Keratinocyte (primary cell): ENCODE data around the gene RASIP1. TPM values are rescaled to one million over a fixed set of nuclear protein-coding genes. Genes with fewer than 3 reads are reported as not detected.

ENCODE experiments used
- DNase-seq: peaks from one replicate; pipeline ENCODE4 v3.0.0-alpha.2; 2011; ENCODE audit warnings: low read depth, missing footprints, low spot score
- FAIRE-seq: peaks from 2 replicates; lab custom pipeline; 2011; peaks lifted over from hg19 to GRCh38; lab: Jason Lieb, UNC
- H2AFZ ChIP-seq: 2 replicates; pipeline ENCODE4 v1.6.0; 2012; ENCODE audit warnings: low read length, control low read depth, inconsistent platforms; ENCODE audit not compliant: control insufficient read depth
- H3K27ac ChIP-seq: 2 replicates; pipeline ENCODE4 v1.5.1; 2011; ENCODE audit warnings: low read length; ENCODE audit not compliant: control insufficient read depth, insufficient read depth
- H3K27me3 ChIP-seq: 3 replicates; pipeline ENCODE4 v1.6.0; 2011; ENCODE audit warnings: low read length; ENCODE audit not compliant: control insufficient read depth, insufficient read depth; ENCODE audit errors: extremely low read depth
- H3K36me3 ChIP-seq, 2 experiments: 2 replicates in 1 of 2; 3 replicates in 1 of 2; pipeline ENCODE4 v1.5.1; 2011; ENCODE audit warnings: low read length in 2 of 2, mild to moderate bottlenecking in 1 of 2; ENCODE audit not compliant: control insufficient read depth in 2 of 2, insufficient read depth in 2 of 2; ENCODE audit errors: extremely low read depth in 1 of 2
- H3K4me1 ChIP-seq: 3 replicates; pipeline ENCODE4 v1.5.1; 2011; ENCODE audit warnings: low read length; ENCODE audit not compliant: control insufficient read depth, insufficient read depth; ENCODE audit errors: extremely low read depth
- H3K4me2 ChIP-seq: 3 replicates; pipeline ENCODE4 v1.6.0; 2011; ENCODE audit warnings: low read depth, low read length; ENCODE audit not compliant: control insufficient read depth, insufficient read depth; ENCODE audit errors: extremely low read depth
- H3K4me3 ChIP-seq, 3 experiments: fragments of 200-600 bp in 1 of 3; sonication (generic) in 1 of 3; 2 replicates in 2 of 3; 3 replicates in 1 of 3; pipeline ENCODE4 v1.5.1; 2011 to 2016; ENCODE audit warnings: low read length in 3 of 3, mild to moderate bottlenecking in 3 of 3, control low read depth in 2 of 3, inconsistent platforms in 1 of 3, low read depth in 1 of 3, mixed read lengths in 1 of 3, mixed run types in 1 of 3, moderate library complexity in 1 of 3; ENCODE audit not compliant: control insufficient read depth in 2 of 3, insufficient read depth in 2 of 3; ENCODE audit errors: extremely low read depth in 1 of 3
- H3K79me2 ChIP-seq: 2 replicates; pipeline ENCODE4 v1.6.0; 2012; ENCODE audit warnings: low read length; ENCODE audit not compliant: control insufficient read depth, insufficient read depth
- H3K9ac ChIP-seq: 3 replicates; pipeline ENCODE4 v1.6.0; 2011; ENCODE audit warnings: low read length; ENCODE audit not compliant: control insufficient read depth, insufficient read depth; ENCODE audit errors: extremely low read depth
- H3K9me1 ChIP-seq: 3 replicates; pipeline ENCODE4 v1.6.0; 2011; ENCODE audit warnings: low read length; ENCODE audit not compliant: control insufficient read depth, insufficient read depth; ENCODE audit errors: extremely low read depth
- H3K9me3 ChIP-seq: 2 replicates; pipeline ENCODE4 v1.5.1; 2012; ENCODE audit warnings: low read depth, low read length; ENCODE audit not compliant: control insufficient read depth
- H4K20me1 ChIP-seq: 3 replicates; pipeline ENCODE4 v1.6.0; 2011; ENCODE audit warnings: low read length; ENCODE audit not compliant: control insufficient read depth, insufficient read depth; ENCODE audit errors: extremely low read depth
- CTCF ChIP-seq, 3 experiments: IDR thresholded peaks in 1 of 3; conservative IDR thresholded peaks in 1 of 3; optimal IDR thresholded peaks in 1 of 3; 2 replicates in 2 of 3; 3 replicates in 1 of 3; pipeline versions ENCODE3 to v1.5.1; 2011; ENCODE audit warnings: low read length in 3 of 3, mild to moderate bottlenecking in 3 of 3, moderate library complexity in 2 of 3, control low read depth in 1 of 3, inconsistent platforms in 1 of 3; ENCODE audit not compliant: insufficient read depth in 2 of 3; ENCODE audit errors: extremely low read depth in 1 of 3
- EZH2 ChIP-seq: IDR thresholded peaks from one replicate; pipeline ENCODE4 v1.6.1; 2012; ENCODE audit warnings: inconsistent platforms, mild to moderate bottlenecking, low read length, moderate library complexity
- dilution Hi-C: fragments of 300-500 bp; cut with MboI; formaldehyde crosslinking; loops from one replicate; pipeline ENCODE4 v1.7.0; 2020; ENCODE audit warnings: low sequenced_read_pairs; ENCODE audit not compliant: extremely low pct_ligation_motif_present
- polyA plus RNA-seq, 5 experiments: library from polyadenylated mRNA; depleted of rRNA in 3 of 5; stranded (reverse) in 3 of 5; stranded (forward) in 1 of 5; unstranded in 1 of 5; fragments of >200 nt; gene quantifications; 1 replicate in 1 of 5; 2 replicates in 3 of 5; 3 replicates in 1 of 5; pipeline versions ENCODE4 v1.2.1 to v1.2.3, GENCODE V29; 2011 to 2012; ENCODE audit warnings: missing spikeins in 2 of 5, low read depth in 1 of 5, low replicate concordance in 1 of 5

Gene RASIP1
- polyA plus RNA-seq, 1 donor (not counting 4 experiments of a cell fraction or from before 2014, with no cell fraction given): 2.3 TPM

DNA sequence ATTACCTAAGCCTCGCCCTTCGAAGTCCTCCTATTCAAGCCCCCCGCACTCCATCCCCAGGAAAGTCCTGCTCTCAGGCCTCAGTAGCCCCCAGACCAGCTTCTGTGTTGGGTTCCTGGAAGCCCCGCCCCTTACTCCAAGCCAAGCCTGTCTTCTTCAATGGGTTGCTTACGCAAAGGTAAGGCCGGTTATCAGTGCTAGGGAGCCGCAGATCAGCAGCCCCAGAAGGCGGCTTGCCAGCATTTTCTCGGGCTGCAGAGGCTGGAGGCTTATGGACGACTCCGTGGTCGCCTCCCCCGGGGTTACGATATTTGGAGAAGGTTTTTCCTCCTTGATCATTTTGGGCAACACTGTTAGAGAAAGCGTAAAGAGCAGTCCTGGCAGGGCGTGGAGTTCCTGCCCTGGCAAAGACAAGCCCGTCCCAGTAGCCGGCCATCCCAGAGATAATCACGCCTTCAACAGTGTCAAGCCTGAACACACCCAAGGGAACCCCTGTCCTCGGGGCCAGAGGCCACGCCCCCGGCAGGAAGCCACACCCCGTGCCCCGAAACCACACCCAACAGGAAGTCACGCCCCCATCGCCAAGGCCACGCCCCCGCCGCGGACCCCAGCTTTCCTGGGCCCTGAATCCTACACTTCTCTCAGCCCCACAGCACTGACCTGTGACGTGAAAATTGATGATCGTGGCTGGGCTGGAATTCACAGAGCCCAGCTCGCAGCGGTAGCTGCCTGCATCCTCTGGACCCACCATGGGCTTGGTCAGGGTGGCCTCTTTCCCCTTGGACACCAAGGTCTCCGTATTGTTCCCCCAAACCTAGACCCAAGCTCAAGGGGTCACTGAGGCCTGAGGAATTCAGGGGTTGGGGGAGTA lies 954 bp upstream of the RASIP1 start:
- FAIRE-seq: peak; percentile 57
- Histone ChIP-seq H3K4me1 (peaks cover 16% of the 10 kb centered on the region), H3K36me3 (peaks cover 0 to under 1% of the 10 kb centered on the region in 2 experiments), H3K27me3 (no peaks in the 10 kb centered on the region), H3K9me3 (no peaks in the 10 kb centered on the region), H3K9me1 (no peaks in the 10 kb centered on the region), H3K4me3 (peak overlapping the region in 1 of 3 experiments; percentile 37), H3K27ac (no peak overlapping the region), H4K20me1 (no peaks in the 10 kb centered on the region), H2AFZ (peak overlapping the region; percentile 61), H3K9ac (peak overlapping the region; percentile 25), H3K79me2 (no peaks in the 10 kb centered on the region), H3K4me2 (peak overlapping the region; percentile 67)
- DNase-seq: no peak
- dilution Hi-C loops: no loop called here
- no peak for TF ChIP-seq CTCF (optimal IDR thresholded peaks at IDR 0.05 in 1 of 3, IDR thresholded peaks at IDR 0.05 in 1 of 3, conservative IDR thresholded peaks at IDR 0.05 in 1 of 3; ENCODE audit: extremely low read depth in 1 of 3, insufficient read depth in 2 of 3, low read length in 3 of 3)
- TF ChIP-seq EZH2: no peak

DNA sequence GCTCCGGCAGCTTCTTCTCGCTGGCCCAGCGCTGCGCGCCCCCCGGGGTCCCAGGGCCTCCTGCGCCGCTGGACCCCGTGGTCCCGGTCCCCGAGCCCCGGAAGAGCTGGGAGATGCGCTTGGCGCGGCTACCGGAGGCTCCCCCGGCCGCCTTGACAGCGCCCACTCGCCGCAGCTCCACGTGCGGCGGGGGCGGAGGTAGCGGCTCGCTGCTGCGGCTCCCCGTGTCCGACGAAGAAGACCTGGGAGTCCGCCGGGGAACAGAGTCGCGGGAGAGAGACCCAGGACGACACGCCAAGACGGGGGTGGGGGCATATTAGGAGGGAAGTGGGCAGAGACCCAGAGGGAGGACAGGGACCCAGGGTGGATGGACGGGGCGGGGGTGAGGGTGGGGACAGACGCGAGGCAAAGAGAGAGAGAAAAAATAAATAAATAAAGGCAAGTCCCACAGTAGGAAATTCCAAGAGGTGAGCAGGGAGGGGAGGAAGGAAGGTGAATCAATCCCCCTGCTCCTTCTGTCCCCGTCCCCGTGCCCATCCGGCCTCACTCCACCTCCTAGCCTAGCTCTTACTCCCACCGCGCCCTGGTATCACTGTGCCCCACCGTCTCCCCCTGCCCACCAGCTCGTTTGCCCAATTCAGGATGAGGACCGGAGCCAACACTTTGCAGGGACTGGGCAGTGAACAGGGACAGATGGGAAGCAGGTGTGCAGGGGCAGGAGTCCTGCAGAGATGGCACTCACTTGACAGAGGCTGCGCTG lies 826 bp downstream of the RASIP1 start:
- Histone ChIP-seq H3K27ac (no peak overlapping the region), H3K4me2 (peak overlapping the region; percentile 74)
- FAIRE-seq: no peak

More for the DNA sequence above, 826 bp downstream of the RASIP1 start:
- H3K79me2 ChIP-seq: no peaks in the 10 kb centered on the region
- dilution Hi-C loops: no loop called here
- H3K9me3 ChIP-seq: no peaks in the 10 kb centered on the region
- H4K20me1 ChIP-seq: no peaks in the 10 kb centered on the region
- H3K9ac ChIP-seq: peak overlapping the region; percentile 47
- H3K4me3 ChIP-seq: peak overlapping the region; percentile 34 to 53 (median 53)
- no peaks in the 10 kb centered on the region for H3K9me1 ChIP-seq
- no peaks in the 10 kb centered on the region for H3K36me3 ChIP-seq
- H3K4me1 ChIP-seq: peaks cover 16% of the 10 kb centered on the region
- no peak for DNase-seq
- H2AFZ ChIP-seq: peak overlapping the region; percentile 66
- H3K27me3 ChIP-seq: no peaks in the 10 kb centered on the region
- TF ChIP-seq CTCF (optimal IDR thresholded peaks at IDR 0.05 in 1 of 3, IDR thresholded peaks at IDR 0.05 in 1 of 3, conservative IDR thresholded peaks at IDR 0.05 in 1 of 3; ENCODE audit: extremely low read depth in 1 of 3, insufficient read depth in 2 of 3, low read length in 3 of 3): no peak
- no peak for TF ChIP-seq EZH2
